ENCODE data around the gene LMAN1.

DNA sequence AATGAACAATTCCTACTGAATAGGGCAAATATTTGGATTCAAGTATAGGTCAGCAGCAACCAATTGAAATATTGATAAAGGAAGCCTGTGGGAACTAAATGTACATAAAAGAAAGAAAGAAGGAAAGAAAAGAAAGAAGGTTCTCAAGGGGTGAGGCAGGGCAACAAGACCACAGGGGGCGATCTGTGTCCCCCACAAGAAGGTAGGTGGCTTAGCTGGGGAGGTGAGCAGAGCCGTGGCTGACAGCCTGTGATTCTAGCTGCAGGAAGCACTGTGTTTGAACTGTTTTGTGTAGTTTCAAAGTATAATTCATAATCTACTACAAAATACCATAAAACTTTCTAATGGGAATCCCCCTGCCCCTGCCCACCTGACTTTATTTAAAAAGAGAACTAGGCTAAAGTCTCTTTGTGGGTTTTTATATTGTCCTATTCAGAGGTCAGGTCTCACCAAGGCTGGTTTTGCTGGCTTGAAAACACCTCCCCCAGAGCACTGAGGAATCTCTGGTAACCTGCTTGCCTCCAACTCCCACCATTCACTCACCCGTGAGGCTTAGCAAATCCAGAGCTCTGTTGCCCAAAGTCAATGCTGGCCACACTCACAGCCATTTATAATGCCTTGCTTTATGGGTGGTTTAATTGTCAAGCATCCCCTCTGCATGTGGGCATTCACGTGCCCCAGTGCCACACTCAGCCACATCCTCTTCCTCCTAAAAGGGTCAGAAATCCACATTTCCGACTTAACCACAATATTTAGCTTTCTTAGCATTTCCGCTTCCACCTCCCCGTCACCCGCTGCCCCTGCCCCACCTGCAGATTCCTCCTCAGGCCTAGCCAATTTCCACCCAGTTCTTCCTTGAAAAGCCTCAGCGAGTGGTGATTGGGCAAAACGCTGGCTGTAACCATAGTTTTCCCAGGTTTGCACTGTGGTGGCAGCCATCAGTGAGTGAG, 36.4 kb upstream of the LMAN1 start:
- TF ChIP-seq, protein P1, sequence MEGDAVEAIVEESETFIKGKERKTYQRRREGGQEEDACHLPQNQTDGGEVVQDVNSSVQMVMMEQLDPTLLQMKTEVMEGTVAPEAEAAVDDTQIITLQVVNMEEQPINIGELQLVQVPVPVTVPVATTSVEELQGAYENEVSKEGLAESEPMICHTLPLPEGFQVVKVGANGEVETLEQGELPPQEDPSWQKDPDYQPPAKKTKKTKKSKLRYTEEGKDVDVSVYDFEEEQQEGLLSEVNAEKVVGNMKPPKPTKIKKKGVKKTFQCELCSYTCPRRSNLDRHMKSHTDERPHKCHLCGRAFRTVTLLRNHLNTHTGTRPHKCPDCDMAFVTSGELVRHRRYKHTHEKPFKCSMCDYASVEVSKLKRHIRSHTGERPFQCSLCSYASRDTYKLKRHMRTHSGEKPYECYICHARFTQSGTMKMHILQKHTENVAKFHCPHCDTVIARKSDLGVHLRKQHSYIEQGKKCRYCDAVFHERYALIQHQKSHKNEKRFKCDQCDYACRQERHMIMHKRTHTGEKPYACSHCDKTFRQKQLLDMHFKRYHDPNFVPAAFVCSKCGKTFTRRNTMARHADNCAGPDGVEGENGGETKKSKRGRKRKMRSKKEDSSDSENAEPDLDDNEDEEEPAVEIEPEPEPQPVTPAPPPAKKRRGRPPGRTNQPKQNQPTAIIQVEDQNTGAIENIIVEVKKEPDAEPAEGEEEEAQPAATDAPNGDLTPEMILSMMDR (IDR thresholded peaks at IDR 0.05; ENCODE audit: insufficient read depth, low read depth, low read length) = no peak
- no peak for TF ChIP-seq EZH2 (IDR thresholded peaks at IDR 0.05; ENCODE audit: insufficient read depth, low read length)
